ENCODE results near the gene PCGF3.

The PCGF3 gene

GRCh38 chr4:720111-720860, 14.7 kb downstream of the PCGF3 start:
- TF ChIP-seq, protein P1, sequence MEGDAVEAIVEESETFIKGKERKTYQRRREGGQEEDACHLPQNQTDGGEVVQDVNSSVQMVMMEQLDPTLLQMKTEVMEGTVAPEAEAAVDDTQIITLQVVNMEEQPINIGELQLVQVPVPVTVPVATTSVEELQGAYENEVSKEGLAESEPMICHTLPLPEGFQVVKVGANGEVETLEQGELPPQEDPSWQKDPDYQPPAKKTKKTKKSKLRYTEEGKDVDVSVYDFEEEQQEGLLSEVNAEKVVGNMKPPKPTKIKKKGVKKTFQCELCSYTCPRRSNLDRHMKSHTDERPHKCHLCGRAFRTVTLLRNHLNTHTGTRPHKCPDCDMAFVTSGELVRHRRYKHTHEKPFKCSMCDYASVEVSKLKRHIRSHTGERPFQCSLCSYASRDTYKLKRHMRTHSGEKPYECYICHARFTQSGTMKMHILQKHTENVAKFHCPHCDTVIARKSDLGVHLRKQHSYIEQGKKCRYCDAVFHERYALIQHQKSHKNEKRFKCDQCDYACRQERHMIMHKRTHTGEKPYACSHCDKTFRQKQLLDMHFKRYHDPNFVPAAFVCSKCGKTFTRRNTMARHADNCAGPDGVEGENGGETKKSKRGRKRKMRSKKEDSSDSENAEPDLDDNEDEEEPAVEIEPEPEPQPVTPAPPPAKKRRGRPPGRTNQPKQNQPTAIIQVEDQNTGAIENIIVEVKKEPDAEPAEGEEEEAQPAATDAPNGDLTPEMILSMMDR (IDR thresholded peaks at IDR 0.05): no peak

- TF ChIP-seq, protein P1 (IDR thresholded peaks at IDR 0.05): no peak
These were observed 15.9 kb downstream of the PCGF3 start for GRCh38 chr4:721261-722168.

DNA sequence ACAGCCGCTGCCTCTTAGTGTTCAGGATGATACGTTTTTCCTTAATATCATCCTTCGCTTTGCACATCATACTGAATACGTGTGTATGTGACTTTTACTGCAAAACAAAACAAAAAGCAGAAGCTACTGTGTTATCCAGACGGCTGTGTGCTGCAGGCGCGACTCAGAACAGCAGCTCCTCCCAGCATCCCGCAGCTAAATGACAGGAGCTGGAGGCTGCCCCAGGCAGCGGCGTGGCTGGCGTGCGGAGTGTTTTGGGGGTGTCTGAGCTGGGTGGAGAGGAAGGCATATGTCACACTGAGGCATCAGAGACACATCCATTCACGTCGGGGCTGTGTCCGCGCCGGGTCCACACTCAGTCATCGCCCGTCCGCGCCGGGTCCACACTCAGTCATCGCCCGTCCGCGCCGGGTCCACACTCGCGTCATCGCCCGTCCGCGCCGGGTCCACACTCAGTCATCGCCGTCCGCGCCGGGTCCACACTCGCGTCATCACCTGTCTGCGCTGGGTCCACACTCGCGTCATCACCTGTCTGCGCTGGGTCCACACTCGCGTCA, 16.6 kb downstream of the PCGF3 start:
- TF ChIP-seq, protein P1 (IDR thresholded peaks at IDR 0.05): no peak

GRCh38 chr4:722851-723360, 17.3 kb downstream of the PCGF3 start:
- TF ChIP-seq, protein P1 (IDR thresholded peaks at IDR 0.05): no peak

- TF ChIP-seq, protein P1 (IDR thresholded peaks at IDR 0.05): no peak
These were observed 18.3 kb downstream of the PCGF3 start for GRCh38 chr4:723751-724530.

DNA sequence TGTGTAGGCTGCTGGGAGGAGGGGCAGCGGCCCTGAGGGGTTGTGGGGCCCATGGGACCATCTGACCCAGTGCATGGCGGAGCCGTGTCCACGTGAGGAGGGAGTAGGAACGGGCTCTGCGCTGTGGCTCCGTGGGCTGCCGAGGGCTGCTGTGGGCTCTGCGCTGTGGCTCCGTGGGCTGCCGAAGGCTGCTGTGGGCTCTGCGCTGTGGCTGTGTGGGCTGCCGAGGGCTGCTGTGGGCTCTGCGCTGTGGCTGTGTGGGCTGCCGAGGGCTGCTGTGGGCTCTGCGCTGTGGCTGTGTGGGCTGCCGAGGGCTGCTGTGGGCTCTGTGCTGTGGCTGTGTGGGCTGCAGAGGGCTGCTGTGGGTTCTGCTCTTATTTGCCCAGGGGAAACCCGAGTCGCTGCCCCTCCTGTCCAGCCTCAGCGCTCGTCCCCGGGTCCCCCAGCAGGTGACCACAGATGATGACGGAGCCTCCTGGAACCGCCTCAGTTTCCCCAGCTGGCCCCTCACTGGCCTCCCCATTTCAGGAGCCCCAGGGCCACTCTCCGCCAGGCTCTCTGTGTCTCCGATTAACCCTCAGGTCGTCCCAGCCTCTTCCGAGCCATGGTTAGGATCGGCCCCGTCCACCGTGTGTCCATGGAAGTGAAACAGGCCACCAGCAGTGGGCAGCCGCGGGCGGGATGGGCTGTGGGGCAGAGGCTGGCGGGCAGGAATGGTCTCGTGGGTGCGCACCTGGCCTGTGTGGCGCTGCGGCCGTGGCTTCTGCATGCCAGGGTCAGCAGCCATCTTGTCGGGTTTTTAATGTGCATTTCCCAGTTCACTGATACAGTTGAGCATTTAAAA, 20.0 kb downstream of the PCGF3 start:
- TF ChIP-seq, protein P1 (IDR thresholded peaks at IDR 0.05): no peak

Data from LNCAP (cell line).